NCI-H1105 treated with DMSO at 0.1 percent for 48 hours (cell line): Measurements from ENCODE around the gene OR10AD1.
"Not testable (repeated sequence)": the region's sequence is repeated elsewhere in the genome, so short reads cannot be mapped to it uniquely, and the experiment has no call there.

Source experiments
- DNase-seq: peaks from one replicate; lab custom pipeline; 2025; lab: John Stamatoyannopoulos, UW

The OR10AD1 gene

DNA sequence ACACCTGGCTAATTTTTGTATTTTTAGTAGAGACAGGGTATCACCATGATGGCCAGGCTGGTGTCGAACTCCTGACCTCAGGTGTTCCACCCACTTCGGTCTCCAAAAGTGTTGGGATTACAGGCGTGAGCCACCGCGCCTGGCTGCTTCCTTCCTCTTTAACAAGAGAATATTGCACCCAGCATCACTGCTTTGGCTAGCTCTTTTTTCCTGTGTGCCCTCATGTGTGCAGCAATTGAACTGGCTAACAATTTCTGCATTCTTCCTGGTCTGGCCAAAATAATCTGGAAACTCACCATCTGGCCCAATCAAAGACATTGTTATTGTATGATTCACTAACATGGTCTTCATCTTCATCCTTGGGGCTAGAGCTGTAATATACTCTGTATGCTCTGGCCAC is 43.0 kb downstream of the OR10AD1 start:
- DNase-seq = no peak

DNA sequence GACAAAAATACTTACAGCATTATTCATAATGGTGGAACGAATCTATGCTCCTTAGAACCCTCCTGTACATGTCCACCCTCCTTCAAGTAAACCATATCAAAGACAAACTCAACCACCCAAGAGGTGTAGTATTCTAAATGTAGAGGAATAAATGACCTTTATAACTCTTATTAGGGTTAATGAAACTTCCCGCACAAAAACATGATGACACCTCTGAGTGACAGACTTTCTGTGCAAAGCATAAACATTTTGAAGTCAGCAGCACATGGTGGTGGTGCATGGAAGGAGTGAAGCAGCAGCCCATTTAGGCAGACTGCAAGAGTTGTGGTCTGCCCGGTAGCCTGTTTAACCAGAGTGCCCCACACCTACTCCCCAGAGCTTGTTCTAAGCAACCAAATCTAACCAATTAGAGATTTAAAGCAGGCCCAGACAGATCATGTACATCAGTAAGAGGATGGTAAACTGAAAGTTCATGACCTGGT is 45.2 kb downstream of the OR10AD1 start:
- no peak for DNase-seq

DNA sequence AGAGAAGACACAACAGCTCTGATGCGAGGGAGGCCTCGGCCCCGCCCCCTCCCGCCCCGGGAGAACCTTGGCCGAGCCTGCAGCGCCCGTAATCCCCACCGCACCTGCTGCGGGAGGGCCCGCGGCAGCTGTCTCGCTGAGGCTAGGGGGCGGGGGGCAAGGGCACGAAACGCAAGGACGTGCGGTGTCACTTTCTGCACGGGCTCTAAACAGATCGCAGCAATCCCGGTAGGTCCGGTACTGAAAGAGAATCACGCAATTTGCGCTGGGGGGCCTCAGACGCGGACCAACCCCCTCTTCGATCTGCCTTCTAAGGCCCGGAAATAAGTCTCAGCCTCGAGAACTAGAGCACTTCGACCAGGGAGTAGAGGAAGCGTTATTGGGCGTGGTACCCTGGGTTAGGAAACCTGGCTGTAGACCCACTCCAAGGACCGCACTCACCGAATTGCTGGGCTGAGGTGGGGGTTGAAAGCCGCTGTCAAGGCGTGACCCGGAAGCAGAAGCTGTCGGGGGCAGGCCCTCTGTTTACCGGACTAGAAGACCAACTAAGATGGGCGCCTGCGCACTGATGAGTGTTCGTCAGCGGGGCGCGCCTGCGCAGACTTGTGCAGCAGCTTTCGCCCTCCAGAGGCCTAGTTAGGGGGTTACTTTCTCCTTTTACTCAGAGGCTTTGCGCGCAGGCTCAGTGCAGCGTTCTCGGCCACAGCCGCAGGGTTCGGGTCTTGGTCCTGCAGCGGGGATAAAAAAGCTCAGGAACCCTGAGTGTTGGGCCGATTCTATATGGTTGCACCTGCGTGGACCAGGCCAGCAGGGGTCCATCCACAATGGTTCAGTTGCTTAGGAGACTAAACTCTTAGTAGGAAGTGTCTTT is 45.8 kb downstream of the OR10AD1 start, which contains the start of gene ASB8:
ASB8 (minus strand) TSS at position 498 of the 871 bp plus-strand sequence. CDS start 4,019 bp downstream, outside the sequence.
- peak; percentile 98 for DNase-seq

DNA sequence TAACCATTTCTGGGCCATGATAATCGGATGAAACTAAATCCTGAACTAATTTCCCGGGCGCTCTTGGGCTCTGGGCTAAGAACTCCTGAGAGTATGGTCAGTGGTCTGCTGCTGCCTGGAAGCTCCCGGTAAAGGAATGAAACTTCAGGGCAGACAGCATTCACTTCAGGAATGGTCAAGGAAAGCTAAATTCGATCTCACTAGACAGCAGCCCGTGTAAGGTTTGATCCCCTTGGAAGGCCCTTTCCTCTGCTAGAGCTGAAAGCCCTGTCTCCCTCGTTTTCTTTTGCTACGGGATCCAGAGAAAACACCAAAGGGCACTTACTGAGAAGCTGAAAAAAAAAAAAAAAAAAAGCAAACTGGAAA is 46.5 kb downstream of the OR10AD1 start:
- DNase-seq = peak; percentile 41

DNA sequence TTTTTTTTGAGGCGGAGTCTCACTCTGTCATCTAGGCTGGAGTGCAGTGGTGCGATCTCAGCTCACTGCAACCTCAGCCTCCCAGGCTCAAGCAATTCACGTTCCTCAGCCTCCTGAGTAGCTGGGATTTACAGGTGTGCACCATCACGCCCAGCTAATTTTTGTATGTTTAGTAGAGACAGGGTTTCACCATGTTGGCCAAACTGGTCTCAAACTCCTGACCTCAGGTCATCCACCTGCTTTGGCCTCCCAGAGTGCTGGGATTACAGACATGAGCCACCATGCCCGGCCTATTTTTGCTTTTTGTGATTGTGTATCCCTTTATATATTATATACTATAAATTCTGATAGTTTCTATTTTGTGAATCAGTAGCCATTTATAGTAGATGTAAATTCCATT is 47.3 kb downstream of the OR10AD1 start:
- not testable (repeated sequence) for DNase-seq
